SIG-M5 (cell line): ENCODE measurements around the gene AP2A1.
"Not testable (repeated sequence)": the region's sequence is repeated elsewhere in the genome, so short reads cannot be mapped to it uniquely, and the experiment has no call there.

Source experiments
- DNase-seq: peaks from one replicate; lab custom pipeline; 2025; lab: John Stamatoyannopoulos, UW

AP2A1 gene

DNA sequence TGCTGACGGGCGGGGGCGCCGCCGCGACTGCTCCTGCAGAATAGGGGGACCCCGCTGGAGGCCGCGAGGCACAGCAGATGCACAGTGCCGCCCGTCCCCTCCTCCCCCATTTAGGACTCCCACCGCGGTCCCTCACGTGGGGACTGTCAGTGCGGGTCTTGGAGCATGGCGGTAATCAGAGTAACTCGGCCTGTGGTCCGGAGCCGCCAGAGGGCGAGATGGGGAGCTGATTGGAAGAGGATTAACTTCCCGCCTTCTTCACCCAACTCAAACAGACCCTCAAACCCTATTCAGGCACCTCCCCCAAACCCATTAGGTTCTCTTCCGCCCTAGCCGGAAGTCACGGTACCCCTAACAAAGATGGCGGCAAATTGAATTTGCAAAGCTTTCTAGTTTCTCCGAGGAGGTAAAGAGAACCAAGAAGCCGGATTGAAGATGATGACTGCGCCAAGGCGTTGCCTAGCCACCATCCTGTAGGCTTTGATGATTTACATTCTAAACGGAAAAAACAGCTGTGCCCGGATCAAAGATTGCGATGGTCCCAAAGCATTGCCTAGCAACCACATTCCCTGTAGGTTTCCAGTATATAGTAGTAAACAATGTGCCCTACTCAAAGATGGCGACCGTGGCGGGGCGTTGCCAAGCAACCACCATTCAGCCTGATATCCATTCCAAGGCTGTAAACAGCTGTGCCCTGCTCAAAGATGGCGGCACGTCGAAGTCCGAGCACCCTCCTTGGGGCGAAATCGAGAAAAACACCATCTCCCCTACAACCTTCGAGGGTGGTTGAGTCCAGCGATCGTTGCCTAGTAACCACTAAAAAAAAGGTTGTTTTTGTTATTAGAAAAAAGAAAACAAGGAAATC lies 46.4 kb downstream of the AP2A1 start, which contains the start of gene FUZ:
Gene FUZ, minus strand, starts transcription at position 296 of the 865 bp plus-strand sequence. Its CDS starts 186 bp downstream, at position 110.
- peak; percentile 95 for DNase-seq

DNA sequence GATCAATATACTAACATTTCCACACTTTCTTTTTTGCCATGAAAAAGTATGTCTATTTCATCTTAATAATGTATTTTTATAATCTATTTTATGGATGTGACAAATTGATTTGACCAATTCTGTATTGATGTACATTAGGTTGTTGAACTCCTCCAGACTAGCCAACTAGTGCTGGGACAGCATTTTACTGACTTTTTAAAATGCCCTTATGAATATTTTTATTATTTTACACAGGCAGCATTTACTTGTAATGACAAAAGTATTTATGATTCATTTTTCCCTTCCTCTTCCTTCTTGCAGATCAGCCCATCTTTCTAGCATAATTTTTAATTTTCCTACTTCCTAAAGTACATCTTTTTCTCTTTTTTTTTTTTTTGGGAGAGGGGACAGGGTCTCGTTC lies 47.2 kb downstream of the AP2A1 start:
- no peak for DNase-seq

DNA sequence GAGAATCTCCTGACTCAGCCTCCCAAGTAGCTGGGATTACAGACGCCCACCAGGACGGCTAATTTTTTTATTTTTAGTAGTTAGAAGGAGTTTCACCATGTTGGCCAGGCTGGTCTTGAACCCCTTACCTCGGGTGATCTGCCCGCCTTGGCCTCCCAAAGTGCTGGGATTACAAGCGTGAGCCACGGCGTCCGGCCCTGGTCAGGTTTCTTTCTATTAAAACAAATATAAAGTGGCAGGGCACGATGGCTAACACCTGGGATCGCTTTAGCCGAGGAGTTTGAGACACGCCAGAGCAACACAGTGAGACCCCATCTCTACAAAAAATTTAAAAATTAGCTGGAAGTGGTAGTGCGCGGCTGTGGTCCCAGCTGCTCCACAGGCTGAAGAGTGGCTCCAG lies 49.8 kb downstream of the AP2A1 start:
- no peak for DNase-seq

DNA sequence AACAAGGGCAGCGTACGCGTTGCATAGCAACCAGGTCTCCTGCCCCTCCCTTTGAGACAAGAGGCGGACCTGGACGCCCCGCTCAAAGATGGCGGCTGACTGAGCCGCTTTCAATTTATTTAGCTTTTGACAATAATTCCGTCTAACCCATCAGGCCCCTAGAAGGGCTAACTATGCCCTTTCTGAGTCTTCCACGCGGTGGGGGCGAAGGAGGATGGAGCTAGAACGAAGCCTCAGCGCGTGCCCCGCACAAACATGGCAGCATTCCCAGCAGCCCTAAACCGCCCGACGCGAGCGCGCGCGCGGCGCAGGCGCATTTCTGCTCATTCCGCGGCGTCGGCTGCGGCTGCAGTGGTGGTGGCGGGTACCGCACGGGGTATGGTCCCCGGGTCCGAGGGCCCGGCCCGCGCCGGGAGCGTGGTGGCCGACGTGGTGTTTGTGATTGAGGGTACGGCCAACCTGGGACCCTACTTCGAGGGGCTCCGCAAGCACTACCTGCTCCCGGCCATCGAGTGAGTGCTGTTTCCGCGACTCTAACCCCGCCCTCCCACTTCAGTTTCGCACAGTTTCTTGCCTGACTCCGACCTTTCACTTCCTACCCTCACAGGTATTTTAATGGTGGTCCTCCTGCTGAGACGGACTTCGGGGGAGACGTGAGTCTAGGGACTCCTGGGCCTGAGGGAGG lies 51.3 kb downstream of the AP2A1 start, which contains the start of gene MED25:
Gene MED25, plus strand, starts transcription at position 326 of the 685 bp plus-strand sequence. Its CDS starts 53 bp downstream, at position 379.
- DNase-seq: no peak

DNA sequence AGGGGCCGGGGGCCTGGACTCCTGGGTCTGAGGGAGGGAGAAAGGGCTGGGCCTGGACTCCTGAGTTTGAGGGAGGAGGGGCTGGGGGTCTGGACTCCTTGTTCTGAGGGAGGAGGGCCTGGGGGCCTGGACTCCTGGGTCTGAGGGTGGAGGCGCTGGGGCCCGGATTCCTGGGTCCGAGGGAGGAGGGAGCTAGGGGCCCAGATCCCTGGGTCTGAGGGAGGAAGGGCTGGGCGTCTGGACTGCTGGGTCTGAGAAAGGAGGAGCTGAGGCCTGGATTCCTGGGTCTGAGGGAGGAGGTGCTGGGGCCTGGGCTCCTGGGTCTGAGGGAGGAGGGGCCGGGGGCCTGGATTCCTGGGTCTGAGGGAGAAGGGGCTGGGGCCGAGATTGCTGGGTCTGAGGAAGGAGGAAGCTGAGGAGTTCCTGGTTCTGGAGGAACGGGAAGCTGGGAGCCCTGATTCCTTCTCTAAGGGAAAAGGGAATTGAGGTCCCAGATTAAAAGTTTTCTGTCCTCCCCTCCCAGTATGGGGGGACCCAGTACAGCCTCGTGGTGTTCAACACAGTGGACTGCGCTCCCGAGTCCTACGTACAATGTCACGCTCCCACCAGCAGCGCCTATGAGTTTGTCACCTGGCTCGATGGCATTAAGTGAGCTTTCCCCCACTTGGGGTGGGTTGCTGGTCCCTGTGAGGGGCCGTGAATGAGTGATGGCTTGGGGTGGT lies 52.0 kb downstream of the AP2A1 start:
- DNase-seq: no peak

DNA sequence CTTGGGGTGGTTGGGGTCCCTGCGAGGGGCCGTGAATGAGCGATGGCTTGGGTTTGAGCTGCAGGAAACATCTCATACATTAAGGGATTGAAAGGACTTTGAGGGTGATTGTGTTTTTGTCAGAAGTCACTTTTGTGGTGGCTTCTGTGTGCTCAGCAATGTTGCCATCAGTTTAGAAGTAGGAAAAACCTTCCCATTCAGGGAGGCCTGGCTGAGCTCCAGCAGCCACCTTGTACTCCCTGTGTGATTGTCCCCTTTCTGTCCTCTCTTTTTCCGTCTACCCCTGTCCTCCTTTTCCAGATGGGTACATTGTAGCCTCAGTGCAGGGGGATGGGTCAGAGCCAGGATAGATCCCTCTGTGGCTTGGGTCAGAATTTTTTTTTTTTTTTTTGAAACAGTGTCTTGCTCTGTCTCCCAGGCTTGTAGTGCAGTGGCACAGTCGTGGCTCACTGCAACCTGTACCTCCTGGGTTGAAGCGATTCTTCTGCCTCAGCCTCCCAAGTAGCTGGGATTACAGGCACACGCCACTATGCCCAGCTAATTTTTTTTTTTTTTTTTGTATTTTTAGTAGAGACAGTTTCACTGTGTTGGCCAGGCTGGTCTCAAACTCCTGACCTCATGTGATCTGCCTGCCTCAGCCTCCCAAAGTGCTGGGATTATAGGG lies 52.8 kb downstream of the AP2A1 start:
- DNase-seq: not testable (repeated sequence)

DNA sequence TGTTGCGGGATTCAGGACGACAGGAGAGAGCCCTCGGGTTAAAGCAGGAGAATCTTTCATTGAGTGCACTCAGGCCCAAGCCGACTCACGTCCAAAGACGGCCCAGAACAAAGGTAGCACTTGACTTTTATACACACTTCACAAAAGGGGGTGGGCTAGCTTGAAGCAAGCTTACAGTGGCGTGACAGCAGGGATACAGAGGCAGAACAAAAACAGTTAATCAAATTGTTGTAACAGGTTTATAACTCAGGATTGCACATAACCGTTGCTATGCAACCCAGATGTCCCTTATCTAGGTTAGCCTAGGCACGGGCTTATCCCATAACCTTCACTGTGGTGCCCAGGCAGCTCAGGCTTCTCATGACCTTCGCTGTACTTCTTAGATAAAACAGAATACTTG lies 53.3 kb downstream of the AP2A1 start:
- DNase-seq: no peak

DNA sequence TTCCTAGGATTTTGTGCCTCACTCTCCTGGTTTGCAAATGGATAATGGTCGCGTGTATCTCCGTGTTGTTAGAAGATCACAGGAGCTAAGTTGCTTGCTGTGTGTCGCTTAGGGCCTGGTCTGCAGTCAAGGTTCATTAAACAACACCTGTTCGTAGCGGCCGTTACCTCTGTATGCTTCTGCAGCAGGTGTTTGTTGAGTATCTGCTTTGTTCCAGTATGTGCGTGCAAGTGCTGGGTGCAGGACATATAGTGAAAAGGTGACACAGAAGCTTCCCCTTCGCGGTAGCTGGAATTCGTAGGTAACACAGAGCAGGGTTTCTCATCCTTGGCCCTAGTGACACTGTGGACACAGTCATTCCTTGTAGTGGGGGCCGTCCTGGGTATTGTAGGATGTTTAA lies 56.7 kb downstream of the AP2A1 start:
- DNase-seq: no peak

DNA sequence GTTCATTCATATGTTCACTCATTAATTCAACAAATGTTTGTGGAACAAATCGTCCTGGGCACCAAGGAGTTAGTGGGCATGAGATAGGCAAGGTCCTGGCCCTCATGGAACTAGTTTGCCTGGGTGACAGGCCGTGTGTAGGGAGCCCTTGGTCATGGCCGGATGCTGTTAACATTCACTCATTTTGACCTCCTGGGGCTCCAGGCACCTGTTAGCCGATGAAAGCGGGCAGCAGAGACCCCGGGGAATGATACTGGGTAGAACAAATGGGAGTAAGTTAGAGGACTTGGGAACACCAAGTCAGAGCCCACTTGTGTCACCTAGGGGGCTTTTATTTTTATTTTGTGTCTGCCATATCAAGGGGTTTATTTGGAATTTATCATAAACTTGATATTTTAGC lies 57.9 kb downstream of the AP2A1 start:
- no peak for DNase-seq

DNA sequence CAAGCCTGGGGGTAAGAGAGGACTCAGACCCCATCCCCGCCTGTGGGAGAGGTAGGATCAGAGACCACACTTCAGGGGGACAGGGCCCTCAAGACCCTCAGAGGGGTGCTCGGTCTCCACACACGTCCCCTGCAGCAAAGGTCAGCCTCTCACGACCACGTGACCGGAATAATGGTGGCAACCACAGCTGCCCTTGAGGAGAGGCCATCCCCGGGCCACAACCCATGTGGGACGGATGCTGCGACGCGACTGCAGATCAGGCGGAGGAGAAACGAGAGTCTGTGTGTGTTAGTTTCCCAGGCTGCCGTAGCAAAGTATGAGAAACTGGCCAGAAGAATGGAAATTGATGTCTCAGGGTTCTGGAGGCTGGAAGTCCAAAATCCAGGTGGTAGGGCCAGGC lies 60.2 kb downstream of the AP2A1 start:
- DNase-seq: no peak

DNA sequence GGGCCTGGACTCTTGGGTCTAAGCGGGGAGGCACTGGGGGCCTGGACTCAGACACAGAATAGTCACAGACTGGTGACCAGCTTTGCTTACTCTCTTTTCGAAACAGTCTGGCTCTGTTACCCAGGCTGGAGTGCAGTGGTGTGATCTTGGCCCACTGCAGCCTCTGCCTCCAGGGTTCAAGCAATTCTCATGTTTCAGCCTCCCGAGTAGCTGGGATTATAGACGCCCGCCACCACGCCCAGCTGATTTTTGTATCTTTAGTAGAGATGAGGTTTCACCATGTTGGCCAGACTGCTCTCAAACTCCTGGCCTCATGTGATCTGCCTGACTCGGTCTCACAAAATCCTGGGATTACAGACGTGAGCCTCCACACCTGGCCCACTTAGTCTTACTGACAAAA lies 62.4 kb downstream of the AP2A1 start:
- DNase-seq: no peak

DNA sequence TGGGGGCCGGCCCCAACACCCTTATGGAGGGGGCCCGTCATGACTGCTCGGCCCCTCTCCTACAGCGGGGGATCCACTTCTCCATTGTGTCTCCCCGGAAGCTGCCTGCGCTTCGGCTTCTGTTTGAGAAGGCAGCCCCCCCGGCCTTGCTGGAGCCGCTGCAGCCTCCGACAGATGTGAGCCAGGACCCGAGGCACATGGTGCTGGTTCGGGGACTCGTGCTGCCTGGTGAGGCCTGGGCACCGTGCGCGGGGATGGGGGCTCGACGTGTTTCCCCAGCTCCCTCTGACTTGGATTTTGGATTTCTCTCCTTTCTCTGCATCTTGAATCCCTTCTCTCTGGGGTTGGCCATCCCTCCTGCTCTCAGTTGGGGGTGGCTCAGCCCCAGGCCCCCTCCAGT lies 62.9 kb downstream of the AP2A1 start:
- no peak for DNase-seq

DNA sequence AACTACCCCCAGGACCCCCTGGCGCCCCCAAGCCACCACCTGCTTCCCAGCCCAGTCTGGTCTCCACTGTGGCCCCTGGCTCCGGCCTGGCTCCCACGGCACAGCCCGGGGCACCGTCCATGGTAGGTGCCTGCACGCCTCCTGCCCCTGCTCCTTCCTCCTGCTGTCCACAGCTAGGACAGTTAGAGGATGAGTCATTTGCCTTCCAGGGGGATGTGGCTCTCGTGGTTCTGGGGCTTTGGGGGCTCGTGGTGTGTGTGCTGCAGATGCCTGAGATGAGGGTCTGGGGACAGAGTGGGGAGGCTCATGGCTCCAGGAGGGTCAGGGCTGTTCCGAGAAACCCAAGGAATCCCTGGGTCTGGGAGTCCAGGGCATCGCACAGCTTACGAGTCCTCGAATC lies 64.0 kb downstream of the AP2A1 start:
- no peak for DNase-seq

DNA sequence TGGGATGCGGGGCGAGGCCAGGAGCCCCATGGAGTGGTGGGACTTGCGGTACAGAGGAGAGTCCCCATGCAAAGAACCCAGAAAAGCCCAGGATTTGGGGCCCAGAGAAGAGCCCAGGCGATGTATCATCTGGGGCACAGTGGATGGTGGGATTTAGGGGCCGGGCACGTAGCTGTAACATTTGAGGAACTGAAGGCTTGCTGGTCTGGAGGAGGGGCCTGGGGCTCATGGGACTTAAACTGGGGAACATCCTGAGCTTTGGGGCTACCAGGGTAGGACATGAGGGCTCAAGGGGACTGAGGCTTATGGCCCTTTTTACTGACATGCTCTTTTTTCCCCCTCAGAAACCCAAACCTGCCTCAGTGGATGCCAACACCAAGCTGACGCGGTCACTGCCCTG lies 64.8 kb downstream of the AP2A1 start:
- no peak for DNase-seq

DNA sequence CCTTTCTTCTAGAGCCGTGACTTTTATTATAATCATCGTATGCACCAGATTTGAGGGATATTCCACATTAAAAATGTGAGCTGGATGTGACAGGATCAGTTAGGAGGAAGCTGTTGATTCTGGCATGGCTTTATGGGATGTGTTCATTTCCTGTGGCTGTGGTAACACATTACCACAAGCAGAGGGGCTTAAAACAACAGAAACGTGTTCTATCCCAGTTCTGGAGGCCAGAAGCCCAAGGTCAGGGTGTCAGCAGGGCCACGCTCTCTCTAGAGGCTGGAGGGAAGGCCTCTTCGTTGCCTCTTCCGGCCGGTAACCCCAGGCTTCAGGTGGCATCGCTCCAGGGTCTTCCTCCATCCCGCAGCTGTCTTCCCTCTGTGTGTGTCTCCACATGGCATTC lies 65.8 kb downstream of the AP2A1 start:
- no peak for DNase-seq

DNA sequence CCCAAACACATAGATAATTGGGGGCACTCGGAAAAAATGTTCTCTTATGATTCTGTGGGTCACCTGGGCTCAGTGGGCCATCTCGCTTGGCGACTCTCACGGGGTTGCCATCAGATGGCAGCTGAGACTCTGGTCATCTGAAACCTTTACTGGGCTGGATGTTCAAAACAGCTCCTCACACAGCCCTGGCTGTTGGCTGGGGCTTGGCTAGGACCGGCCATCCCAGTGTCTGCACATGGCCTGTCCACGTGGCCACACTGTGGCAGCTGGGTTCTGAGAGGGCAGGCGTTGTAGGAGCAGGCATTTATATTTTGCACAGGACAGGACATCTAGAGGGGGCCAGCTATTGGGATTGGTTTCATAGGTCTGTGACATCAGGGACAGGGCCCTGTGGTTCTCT lies 66.8 kb downstream of the AP2A1 start:
- DNase-seq: no peak

DNA sequence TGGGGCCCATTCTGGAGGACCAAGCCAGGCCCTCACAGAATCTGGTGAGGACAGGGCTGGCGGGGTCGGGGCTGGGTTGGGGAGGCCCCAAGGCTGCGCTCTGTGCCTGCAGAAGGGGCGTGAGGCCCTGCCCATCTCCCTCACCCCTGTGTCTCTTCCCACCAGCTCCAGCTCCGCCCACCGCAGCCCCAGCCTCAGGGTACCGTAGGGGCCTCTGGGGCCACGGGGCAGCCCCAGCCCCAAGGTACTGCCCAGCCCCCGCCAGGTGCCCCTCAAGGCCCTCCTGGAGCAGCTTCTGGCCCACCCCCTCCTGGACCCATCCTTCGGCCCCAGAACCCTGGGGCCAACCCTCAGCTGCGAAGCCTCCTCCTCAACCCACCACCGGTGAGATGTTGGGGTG lies 68.8 kb downstream of the AP2A1 start:
- DNase-seq: no peak

DNA sequence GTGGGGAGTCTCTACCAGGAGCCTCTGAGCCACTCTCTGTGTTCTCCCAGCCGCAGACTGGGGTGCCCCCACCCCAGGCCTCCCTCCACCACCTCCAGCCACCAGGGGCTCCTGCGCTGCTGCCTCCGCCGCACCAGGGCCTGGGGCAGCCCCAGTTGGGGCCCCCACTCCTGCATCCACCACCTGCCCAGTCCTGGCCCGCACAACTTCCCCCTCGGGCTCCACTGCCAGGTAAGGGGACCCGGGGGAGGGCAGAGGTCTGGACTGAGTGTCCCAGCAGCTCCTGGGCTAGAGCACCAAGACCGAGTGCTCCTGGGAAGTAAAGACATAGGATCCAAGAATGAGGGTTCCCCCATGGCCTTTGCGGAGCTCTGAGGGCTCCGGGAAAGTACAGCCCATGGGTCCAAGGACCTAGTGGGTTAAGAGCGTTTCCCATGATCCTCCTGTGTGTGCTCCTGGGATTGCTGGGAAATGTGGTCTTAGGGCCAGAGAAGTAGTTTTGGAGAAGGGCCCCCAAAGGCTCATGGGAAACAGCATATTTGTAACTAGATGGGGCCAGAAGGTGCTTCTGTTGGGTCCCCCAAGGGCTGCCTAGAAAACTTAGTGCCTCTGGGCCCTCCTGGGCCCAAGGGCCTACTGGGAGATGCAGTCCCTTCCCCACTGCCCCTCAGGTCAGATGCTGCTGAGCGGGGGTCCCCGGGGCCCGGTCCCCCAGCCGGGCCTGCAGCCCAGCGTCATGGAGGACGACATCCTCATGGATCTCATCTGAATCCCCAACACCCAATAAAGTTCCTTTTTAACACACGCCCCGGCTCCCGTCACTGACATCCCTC lies 69.6 kb downstream of the AP2A1 start:
- DNase-seq: no peak

DNA sequence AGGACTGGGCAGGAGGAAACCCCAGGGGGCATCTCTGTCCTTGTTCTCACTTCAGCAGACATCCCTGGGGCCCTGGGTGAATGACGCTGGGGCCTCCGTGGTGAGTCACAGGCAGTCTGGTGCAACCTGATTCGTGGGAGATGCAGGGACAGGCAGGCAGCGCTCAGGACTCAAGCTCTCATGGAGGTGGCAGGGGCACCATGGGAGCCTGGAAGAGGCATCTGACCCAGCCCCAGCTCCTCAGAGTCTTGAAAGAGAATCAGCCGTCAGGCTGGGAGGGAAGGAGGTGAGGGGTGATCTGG lies 70.2 kb downstream of the AP2A1 start:
- DNase-seq: no peak

DNA sequence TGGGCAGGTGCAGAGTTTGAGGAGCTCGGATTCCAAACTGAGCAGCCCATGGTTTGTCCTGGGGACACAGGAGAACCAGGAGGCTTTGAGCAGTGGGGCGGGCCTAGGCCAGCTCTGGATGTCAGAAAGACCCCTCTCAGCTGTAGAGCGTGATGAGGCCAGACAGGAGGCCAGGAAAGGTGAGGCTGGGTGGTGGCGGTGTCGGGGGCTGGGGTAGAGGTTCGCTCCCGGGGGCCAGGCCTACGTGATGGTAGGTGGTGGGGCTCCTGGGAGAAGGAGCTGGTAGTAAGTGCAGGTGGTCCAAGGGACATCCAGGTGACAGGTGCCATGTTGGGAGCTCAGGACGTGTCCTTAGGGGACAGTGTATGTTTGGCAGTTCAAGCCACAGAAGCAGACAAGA lies 70.6 kb downstream of the AP2A1 start:
- no peak for DNase-seq

DNA sequence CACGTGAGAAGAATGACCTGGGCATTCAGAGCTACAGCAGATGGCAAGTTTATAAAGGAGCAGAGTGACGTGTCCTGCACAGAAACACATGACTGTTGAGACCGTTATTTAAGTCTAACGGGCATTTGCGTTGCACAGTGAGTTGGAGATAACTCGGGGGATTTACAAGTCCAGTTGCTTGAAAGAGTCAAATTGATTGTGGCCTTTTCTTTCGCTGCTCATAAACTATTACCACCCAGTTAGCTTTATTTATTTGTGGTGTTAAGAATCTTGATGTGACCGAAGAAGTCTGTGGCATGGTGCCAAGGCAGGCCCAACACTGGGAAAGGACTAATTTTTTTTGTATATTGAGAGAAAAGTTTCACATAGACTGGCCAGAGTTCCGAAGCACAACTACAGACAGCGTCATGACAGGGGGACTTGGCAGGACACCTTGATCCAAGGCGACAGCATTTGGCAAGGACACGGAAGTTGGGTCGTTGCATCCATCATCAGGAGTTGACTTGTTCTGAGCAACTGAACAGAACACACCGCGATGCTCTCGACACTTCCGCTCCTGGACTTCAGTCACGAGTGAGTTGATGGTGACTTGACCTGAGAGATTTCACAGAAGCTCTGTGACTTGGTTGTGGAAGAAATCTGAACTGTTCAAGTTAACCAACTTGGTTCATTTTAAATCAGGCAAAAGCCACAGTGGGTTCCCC lies 72.2 kb downstream of the AP2A1 start:
- DNase-seq: no peak
